Measurements from ENCODE around the gene TEPSIN.

DNA sequence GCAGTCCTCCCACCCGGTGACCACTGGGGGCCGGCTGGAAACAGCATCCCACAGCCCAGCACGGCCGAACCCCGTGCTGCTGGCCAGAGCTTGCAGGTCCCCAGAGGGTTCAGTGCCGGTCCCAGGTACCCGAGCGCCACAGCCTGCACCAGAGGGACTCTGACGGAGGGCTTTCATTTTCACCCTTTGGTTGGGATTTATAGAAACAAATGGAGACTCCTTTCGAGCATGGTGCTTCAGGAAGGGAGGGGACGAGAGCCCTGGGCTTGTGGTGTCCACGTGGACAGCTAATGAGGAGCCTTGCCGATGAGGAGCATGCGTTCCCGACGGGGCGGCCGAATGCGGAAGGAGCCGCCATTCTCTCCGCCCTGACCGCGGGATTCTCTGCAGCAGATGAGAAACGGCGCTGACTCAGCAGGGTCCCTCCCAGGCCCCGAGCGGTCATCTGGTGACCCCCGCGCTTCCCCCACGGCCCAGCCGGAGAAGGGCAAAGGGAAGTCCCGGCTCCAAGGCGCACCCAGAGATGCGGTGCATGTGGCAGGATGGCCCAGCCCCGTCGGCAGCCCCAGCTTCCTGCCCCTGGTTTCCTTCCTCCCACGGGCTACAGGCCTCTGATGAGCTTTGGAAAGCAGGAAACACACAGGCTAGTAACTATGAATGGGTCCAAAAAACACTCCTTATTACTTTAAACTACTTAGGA is 46.5 kb upstream of the TEPSIN start:
- TF ChIP-seq, protein P1, sequence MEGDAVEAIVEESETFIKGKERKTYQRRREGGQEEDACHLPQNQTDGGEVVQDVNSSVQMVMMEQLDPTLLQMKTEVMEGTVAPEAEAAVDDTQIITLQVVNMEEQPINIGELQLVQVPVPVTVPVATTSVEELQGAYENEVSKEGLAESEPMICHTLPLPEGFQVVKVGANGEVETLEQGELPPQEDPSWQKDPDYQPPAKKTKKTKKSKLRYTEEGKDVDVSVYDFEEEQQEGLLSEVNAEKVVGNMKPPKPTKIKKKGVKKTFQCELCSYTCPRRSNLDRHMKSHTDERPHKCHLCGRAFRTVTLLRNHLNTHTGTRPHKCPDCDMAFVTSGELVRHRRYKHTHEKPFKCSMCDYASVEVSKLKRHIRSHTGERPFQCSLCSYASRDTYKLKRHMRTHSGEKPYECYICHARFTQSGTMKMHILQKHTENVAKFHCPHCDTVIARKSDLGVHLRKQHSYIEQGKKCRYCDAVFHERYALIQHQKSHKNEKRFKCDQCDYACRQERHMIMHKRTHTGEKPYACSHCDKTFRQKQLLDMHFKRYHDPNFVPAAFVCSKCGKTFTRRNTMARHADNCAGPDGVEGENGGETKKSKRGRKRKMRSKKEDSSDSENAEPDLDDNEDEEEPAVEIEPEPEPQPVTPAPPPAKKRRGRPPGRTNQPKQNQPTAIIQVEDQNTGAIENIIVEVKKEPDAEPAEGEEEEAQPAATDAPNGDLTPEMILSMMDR (conservative IDR thresholded peaks at IDR 0.05): no peak
- TF ChIP-seq ZFX (IDR thresholded peaks at IDR 0.05): no peak

Data from C4-2B (cell line).